Testis (tissue), 2 donors: ENCODE results near the gene RFX7.

ENCODE experiments used
- CTCF ChIP-seq, 3 experiments: fragments of 450-650 bp in 2 of 3; fragments of 200-600 bp in 1 of 3; sonication (generic) in 1 of 3; IDR thresholded peaks; one replicate each; pipeline ENCODE4 v1.5.1; 2016 to 2019; ENCODE audit warnings: antibody characterized with exemption in 3 of 3, mild to moderate bottlenecking in 2 of 3, moderate library complexity in 1 of 3
- POLR2A ChIP-seq: fragments of 450-650 bp; IDR thresholded peaks from one replicate; pipeline ENCODE4 v1.6.1; 2017; ENCODE audit warnings: antibody characterized with exemption, mild to moderate bottlenecking, moderate library complexity

GRCh38 chr15:56095406-56095805 is 148.3 kb downstream of the RFX7 start:
- no peak for TF ChIP-seq CTCF (IDR thresholded peaks at IDR 0.05)
- TF ChIP-seq POLR2A, result no peak
